Loucy (cell line): ENCODE results near the gene CRYGA.

Source experiments
- EZH2phosphoT487 ChIP-seq: fragments of 200-600 bp; IDR thresholded peaks from 2 replicates; pipeline ENCODE4 v1.6.1; 2018; ENCODE audit warnings: antibody characterized with exemption, mild to moderate bottlenecking, moderate library complexity, borderline replicate concordance
- TF ChIP-seq, protein P1 (sequence below): fragments of 200-600 bp; sonication (generic); conservative IDR thresholded peaks from 2 replicates; pipeline ENCODE4 v1.5.1; 2014; ENCODE audit warnings: mild to moderate bottlenecking, antibody characterized with exemption, low read length

DNA sequence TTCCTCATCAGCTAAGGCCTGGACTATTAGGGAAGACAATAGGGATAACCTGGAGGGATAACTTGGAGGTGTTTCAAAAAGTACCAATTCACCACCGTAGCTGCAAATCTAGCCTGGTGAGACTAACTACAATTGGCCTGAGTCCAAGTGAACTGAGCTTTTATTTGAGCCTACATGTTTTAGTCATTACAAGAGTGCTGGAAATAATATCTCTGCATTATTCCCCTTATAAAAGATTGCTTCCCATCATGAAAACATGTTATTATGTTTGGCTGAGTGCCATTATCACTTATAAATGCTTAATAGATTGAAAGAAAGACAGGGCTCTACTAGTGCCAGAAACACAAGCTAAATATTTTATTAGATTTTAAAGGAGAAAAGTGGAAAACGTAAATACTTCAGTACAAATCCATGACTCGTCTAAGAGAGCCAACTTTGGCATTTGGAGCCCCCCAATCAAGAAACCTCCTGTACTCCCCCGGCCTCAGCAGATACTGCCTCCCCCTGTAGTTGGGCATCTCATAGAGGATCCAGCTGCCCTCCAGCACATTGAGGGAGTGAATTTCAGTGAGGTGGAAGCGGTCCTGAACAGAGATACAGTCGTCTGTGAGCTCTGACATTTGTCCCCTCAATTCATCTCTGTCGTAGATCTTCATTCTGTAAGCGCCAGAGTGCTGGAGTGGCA, 21.0 kb downstream of the CRYGA start:
- TF ChIP-seq, protein P1, sequence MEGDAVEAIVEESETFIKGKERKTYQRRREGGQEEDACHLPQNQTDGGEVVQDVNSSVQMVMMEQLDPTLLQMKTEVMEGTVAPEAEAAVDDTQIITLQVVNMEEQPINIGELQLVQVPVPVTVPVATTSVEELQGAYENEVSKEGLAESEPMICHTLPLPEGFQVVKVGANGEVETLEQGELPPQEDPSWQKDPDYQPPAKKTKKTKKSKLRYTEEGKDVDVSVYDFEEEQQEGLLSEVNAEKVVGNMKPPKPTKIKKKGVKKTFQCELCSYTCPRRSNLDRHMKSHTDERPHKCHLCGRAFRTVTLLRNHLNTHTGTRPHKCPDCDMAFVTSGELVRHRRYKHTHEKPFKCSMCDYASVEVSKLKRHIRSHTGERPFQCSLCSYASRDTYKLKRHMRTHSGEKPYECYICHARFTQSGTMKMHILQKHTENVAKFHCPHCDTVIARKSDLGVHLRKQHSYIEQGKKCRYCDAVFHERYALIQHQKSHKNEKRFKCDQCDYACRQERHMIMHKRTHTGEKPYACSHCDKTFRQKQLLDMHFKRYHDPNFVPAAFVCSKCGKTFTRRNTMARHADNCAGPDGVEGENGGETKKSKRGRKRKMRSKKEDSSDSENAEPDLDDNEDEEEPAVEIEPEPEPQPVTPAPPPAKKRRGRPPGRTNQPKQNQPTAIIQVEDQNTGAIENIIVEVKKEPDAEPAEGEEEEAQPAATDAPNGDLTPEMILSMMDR, result no peak
- no peak for TF ChIP-seq EZH2phosphoT487
